Transverse colon (tissue), 4 donors: ENCODE results near the gene CTF1. TPM values are rescaled to one million over a fixed set of nuclear protein-coding genes. Genes with fewer than 3 reads are reported as not detected.

ENCODE experiments used
- DNase-seq: peaks from one replicate; pipeline ENCODE4 v3.0.0-alpha.2; 2019
- H3K27ac ChIP-seq, 4 donors: fragments of 200-600 bp; sonication (generic); 2 replicates each; pipeline ENCODE4 v1.5.1; 2016 to 2018; ENCODE audit warnings: inconsistent platforms in 4 of 4
- H3K27me3 ChIP-seq: fragments of 200-600 bp; sonication (generic); 2 replicates; pipeline ENCODE4 v1.5.1; 2017; ENCODE audit warnings: inconsistent platforms
- H3K36me3 ChIP-seq, 4 donors: fragments of 200-600 bp; sonication (generic); 2 replicates each; pipeline ENCODE4 v1.5.1; 2017 to 2019; ENCODE audit warnings: inconsistent platforms in 4 of 4
- H3K4me1 ChIP-seq, 4 donors: fragments of 200-600 bp; sonication (generic); 2 replicates each; pipeline ENCODE4 v1.5.1; 2017 to 2020; ENCODE audit warnings: inconsistent platforms in 4 of 4
- H3K4me3 ChIP-seq, 4 donors: fragments of 200-600 bp; sonication (generic); 1 replicate in 1 of 4; 2 replicates in 3 of 4; pipeline versions ENCODE4 v1.5.1 to v1.6.1; 2017 to 2019; ENCODE audit warnings: inconsistent platforms in 4 of 4
- H3K9me3 ChIP-seq, 2 donors: fragments of 200-600 bp; sonication (generic); 2 replicates each; pipeline ENCODE4 v1.5.1; 2017 to 2019; ENCODE audit warnings: inconsistent platforms in 2 of 2
- EP300 ChIP-seq: sonication (generic); formaldehyde crosslinking; IDR thresholded peaks from one replicate; pipeline ENCODE4 v1.6.1; 2017; ENCODE audit warnings: antibody characterized with exemption, low read depth
- POLR2A ChIP-seq: fragments of 450-650 bp; IDR thresholded peaks from one replicate; pipeline ENCODE4 v1.6.1; 2016; ENCODE audit warnings: antibody characterized with exemption, mild to moderate bottlenecking, moderate library complexity
- POLR2AphosphoS5 ChIP-seq, 3 donors: sonication (generic); formaldehyde crosslinking; IDR thresholded peaks; one replicate each; pipeline ENCODE4 v1.6.1; 2016; ENCODE audit warnings: antibody characterized with exemption in 3 of 3
- WGBS, 2 donors: methylation state at CpG; one replicate each; pipeline ENCODE4 v1.1.5; 2018; ENCODE audit warnings: low coverage in 1 of 2; 5-methylcytosine and 5-hydroxymethylcytosine counted together
- in situ Hi-C, 4 donors: fragments of 200-750 bp; cut with MboI; loops; one replicate each; pipeline versions ENCODE4 v1.15.0 to v1.15.1; 2017; ENCODE audit warnings: low sequenced_read_pairs in 3 of 4, low pct_ligation_motif_present in 1 of 4, low pct_unique_long_range_greater_than_20kb in 1 of 4
- intact Hi-C: fragments of 100-400 bp; cut with DNase I; formaldehyde crosslinking; loops from one replicate; pipeline ENCODE4 v1.15.1; 2023; ENCODE audit warnings: low total_unique reads
- total RNA-seq, 4 donors: library from RNA; depleted of rRNA; stranded (reverse); fragments of >200 nt; gene quantifications; one replicate each; pipeline ENCODE4 v1.1.0, GENCODE V29; 2016
- TF ChIP-seq, protein P1 (sequence below), 5 experiments: fragments of 200-600 bp in 3 of 5; fragments of 450-650 bp in 2 of 5; sonication (generic) in 3 of 5; IDR thresholded peaks; 1 replicate in 2 of 5; 2 replicates in 3 of 5; pipeline ENCODE4 v1.5.1; 2016 to 2017; ENCODE audit warnings: antibody characterized with exemption in 5 of 5, inconsistent platforms in 3 of 5, mild to moderate bottlenecking in 2 of 5, moderate library complexity in 1 of 5

CTF1 gene
- total RNA-seq, 4 donors from 2014 or later: 0.82 to 0.95 TPM; not detected in 2

DNA sequence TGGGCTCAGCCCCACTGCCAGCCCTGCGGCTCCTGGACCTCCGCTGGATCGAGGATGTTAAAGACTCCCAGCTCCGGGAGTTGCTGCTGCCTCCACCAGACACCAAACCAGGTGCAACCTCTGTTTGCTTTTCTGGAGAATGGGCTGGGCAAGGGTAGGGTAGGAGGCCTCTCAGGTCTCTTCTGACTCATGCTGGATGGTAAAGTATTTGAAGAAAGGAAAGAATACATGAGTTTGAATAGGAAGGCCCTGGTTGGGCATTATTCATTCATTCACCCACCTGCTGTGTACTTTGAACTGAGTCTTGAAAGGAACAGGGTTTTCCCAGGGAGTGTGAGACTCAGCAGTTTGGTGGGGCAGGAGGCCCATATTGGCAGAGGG is 46.0 kb downstream of the CTF1 start:
- H3K9me3 ChIP-seq: no peaks in the 10 kb centered on the region
- DNase-seq: no peak
- H3K36me3 ChIP-seq: peaks cover 0 to 13% (median 3%) of the 10 kb centered on the region in 4 donors
- peaks cover 4 to 18% (median 11%) of the 10 kb centered on the region in 4 donors for H3K4me1 ChIP-seq
- WGBS, 2 donors: 48% methylated on average over 4 of the region's 4 CpGs; no CpG with 5 or more reads in 1 of the 2 donors
- no peaks in the 10 kb centered on the region for H3K27me3 ChIP-seq
- H3K27ac ChIP-seq: peak overlapping the region; percentile 59 to 67 (median 64)
- TF ChIP-seq, protein P1, sequence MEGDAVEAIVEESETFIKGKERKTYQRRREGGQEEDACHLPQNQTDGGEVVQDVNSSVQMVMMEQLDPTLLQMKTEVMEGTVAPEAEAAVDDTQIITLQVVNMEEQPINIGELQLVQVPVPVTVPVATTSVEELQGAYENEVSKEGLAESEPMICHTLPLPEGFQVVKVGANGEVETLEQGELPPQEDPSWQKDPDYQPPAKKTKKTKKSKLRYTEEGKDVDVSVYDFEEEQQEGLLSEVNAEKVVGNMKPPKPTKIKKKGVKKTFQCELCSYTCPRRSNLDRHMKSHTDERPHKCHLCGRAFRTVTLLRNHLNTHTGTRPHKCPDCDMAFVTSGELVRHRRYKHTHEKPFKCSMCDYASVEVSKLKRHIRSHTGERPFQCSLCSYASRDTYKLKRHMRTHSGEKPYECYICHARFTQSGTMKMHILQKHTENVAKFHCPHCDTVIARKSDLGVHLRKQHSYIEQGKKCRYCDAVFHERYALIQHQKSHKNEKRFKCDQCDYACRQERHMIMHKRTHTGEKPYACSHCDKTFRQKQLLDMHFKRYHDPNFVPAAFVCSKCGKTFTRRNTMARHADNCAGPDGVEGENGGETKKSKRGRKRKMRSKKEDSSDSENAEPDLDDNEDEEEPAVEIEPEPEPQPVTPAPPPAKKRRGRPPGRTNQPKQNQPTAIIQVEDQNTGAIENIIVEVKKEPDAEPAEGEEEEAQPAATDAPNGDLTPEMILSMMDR (IDR thresholded peaks at IDR 0.05): no peak
- TF ChIP-seq POLR2AphosphoS5 (IDR thresholded peaks at IDR 0.05) (no peak), POLR2A (no peak), EP300 (no peak)
- in situ Hi-C loops (no loop called here), intact Hi-C loops (no loop called here)
- no peak overlapping the region for H3K4me3 ChIP-seq

DNA sequence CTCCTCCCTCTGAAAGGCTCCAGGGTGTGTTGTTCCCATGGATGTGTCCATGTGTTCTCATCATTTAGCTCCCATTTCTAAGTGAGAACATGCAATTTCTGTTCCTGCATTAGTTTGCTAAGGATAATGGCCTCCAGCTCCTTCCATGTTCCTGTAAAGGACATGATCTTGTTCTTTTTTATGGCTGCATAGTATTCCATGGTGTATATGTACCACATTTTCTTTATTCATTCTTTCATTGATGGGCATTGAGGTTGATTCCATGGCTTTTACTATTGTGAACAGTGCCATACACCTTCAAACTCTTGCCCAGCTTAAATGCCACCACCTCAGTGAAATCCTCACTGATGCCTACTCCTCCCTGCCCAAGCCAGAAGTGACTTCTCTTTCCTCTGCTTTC is 47.9 kb downstream of the CTF1 start:
- Histone ChIP-seq H3K9me3 (no peaks in the 10 kb centered on the region), H3K27ac (no peak overlapping the region), H3K27me3 (no peaks in the 10 kb centered on the region), H3K36me3 (peaks cover 0 to 13% (median 3%) of the 10 kb centered on the region in 4 donors), H3K4me3 (no peak overlapping the region), H3K4me1 (peaks cover 4 to 25% (median 16%) of the 10 kb centered on the region in 4 donors)
- in situ Hi-C loops: no loop called here
- intact Hi-C loops: no loop called here
- no peak for TF ChIP-seq POLR2AphosphoS5 (IDR thresholded peaks at IDR 0.05)
- TF ChIP-seq, protein P1 (IDR thresholded peaks at IDR 0.05): no peak
- TF ChIP-seq POLR2A: no peak
- TF ChIP-seq EP300: no peak
- DNase-seq: no peak

DNA sequence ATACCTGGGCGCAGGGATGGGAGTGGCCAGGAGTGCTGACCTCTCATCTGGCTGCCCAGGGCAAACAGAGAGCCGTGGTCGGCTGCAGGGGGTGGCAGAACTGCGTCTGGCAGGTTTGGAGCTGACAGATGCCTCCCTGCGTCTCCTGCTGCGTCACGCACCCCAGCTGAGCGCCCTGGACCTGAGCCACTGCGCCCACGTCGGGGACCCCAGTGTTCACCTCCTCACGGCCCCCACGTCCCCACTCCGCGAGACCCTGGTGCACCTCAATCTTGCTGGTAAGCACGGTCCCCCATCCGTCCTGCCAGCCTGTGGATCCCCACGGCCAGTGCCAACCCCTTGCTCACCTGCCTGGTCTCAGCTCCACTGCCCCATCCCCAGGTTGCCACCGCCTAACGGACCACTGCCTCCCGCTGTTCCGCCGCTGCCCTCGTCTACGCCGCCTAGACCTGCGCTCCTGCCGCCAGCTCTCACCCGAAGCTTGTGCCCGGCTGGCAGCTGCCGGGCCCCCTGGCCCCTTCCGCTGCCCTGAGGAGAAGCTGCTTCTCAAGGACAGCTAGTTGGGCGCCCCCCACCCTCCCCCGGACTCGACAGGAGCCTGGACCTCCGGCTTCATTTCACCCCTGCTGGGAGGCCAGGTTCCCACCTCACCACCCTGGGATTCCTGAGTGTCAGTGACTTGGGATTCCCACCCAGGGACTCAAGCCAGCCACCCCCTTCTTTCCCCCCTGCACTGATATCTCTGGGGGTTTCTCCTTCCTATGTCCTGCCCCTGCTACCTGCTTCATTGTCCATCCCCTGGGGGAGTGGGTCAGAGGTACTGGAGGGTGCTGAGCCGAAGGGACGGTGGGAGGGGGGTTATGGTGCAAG is 50.5 kb downstream of the CTF1 start:
- no peaks in the 10 kb centered on the region for H3K9me3 ChIP-seq
- 80 to 92% methylated on average over 3 to 38 of the region's 38 CpGs for WGBS, 2 donors
- H3K4me1 ChIP-seq: peaks cover 13 to 39% (median 29%) of the 10 kb centered on the region in 4 donors
- intact Hi-C loops: no loop called here
- TF ChIP-seq, protein P1 (IDR thresholded peaks at IDR 0.05): no peak
- no peak for TF ChIP-seq EP300
- no peak for TF ChIP-seq POLR2AphosphoS5 (IDR thresholded peaks at IDR 0.05)
- no peak for TF ChIP-seq POLR2A
- H3K4me3 ChIP-seq: no peak overlapping the region
- no peak for DNase-seq
- no peaks in the 10 kb centered on the region for H3K27me3 ChIP-seq
- H3K36me3 ChIP-seq: peaks cover 0 to 13% (median 3%) of the 10 kb centered on the region in 4 donors
- in situ Hi-C loops: no loop called here
- H3K27ac ChIP-seq: no peak overlapping the region

DNA sequence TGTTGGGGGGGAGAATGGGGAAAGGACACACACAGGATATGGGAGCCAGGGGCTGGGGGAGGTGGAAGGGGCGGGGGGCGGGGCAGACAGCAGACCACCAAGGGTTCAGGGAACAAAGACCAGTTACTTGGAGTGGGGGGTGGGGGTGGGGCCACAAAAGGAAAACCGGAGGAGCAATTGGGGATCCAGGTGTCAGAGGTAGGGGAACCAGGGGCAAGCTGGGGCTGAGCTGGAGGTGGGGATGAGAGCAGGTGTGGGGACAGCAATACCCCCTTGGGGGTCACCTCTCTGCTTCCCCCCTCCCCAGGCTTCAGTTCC is 51.1 kb downstream of the CTF1 start:
- Histone ChIP-seq H3K9me3 (no peaks in the 10 kb centered on the region), H3K36me3 (peaks cover 0 to 13% (median 3%) of the 10 kb centered on the region in 4 donors), H3K4me1 (peaks cover 9 to 33% (median 23%) of the 10 kb centered on the region in 4 donors), H3K4me3 (no peak overlapping the region), H3K27ac (peak overlapping the region; percentile 91 to 97 (median 94)), H3K27me3 (no peaks in the 10 kb centered on the region)
- intact Hi-C loops: no loop called here
- no peak for TF ChIP-seq EP300
- TF ChIP-seq POLR2A: no peak
- TF ChIP-seq, protein P1 (IDR thresholded peaks at IDR 0.05): no peak
- no peak for TF ChIP-seq POLR2AphosphoS5 (IDR thresholded peaks at IDR 0.05)
- WGBS, 2 donors: 87% methylated on average over 3 of the region's 3 CpGs; no CpG with 5 or more reads in 1 of the 2 donors
- in situ Hi-C loops: no loop called here
- DNase-seq: no peak
